GM12872 (cell line): ENCODE data around the gene AGR3.

Experiments
- CTCF ChIP-seq: IDR thresholded peaks from 3 replicates; pipeline ENCODE4 v1.5.1; 2011; ENCODE audit warnings: low read depth, mild to moderate bottlenecking, low read length, moderate library complexity; ENCODE audit not compliant: insufficient read depth

The AGR3 gene

GRCh38 chr7:16914771-16915170, 33.0 kb upstream of the AGR3 start:
- TF ChIP-seq CTCF, result no peak

GRCh38 chr7:16913643-16914042, 31.9 kb upstream of the AGR3 start:
- TF ChIP-seq CTCF, result no peak

- no peak for TF ChIP-seq CTCF
Observed at GRCh38 chr7:16912540-16912939, 30.8 kb upstream of the AGR3 start.

- no peak for TF ChIP-seq CTCF
Observed at GRCh38 chr7:16908561-16908960, 26.8 kb upstream of the AGR3 start.

GRCh38 chr7:16905300-16906044, 23.7 kb upstream of the AGR3 start:
- no peak for TF ChIP-seq CTCF

- no peak for TF ChIP-seq CTCF
Observed at GRCh38 chr7:16904076-16904475, 22.3 kb upstream of the AGR3 start.

- TF ChIP-seq CTCF, result no peak
Observed at GRCh38 chr7:16900209-16900768, 18.5 kb upstream of the AGR3 start.
